CD4-positive, alpha-beta T cell treated with Interleukin-6 at 100 ng/mL for 8 hours (primary cell): ENCODE results near the gene DIP2B.
"Not testable (repeated sequence)": the region's sequence is repeated elsewhere in the genome, so short reads cannot be mapped to it uniquely, and the experiment has no call there.

ENCODE experiments used
- DNase-seq: peaks from one replicate; pipeline ENCODE4 v3.0.0-alpha.2; 2020; ENCODE audit warnings: mixed read lengths, low spot score

The DIP2B gene

DNA sequence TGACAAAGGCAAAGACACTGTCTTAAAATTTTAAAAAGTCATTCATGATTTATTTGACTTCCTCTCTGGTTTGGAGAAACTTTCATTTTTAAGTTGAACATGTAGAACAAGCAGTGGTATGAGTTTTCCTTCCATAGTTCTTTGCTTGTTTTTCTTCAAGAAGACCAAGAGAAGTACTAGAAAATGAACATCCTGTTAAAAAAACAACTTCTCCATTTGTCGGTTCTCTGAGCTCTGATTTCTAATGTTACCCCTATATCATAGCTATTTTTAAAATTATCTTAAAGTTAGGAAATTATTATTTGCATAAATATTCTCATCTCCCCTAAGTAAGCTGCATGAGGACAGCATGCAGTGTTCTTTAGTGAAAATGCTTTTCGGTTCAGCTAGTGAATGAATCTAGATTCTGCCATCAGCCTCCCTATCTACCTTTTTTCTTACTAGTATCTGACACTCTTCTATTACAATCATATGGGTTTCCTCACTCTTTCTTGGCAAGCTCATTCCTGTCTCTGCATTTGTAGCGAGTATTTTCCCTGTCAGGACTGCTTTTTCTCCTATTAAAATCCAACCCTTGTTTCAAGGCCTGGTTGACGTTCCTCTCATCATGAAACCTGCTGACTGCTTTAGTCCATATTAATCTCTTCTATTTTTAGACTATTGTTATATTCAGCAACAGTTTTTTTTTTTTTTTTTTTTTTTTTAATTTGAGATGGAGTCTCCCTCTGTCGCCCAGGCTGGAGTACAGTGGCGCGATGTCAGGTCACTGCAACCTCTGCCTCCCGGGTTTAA, 15.8 kb downstream of the DIP2B start:
- DNase-seq = no peak

DNA sequence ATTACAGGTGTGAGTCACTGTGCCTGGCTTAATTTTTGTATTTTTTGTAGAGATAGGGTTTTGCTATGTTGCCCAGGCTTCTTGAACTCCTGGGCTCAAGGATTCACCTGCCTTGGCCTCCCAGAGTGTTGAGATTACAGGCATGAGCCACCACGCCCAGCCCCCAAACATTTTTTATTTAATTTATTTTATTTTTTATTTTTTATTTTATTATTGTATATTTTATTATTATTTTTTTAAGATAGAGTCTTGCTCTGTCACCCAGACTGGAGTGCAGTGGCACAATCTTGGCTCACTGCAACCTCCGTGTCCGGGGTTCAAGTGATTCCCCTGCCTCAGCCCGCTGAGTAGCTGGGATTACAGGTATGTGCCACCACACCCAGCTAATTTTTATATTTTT, 17.0 kb downstream of the DIP2B start:
- not testable (repeated sequence) for DNase-seq

DNA sequence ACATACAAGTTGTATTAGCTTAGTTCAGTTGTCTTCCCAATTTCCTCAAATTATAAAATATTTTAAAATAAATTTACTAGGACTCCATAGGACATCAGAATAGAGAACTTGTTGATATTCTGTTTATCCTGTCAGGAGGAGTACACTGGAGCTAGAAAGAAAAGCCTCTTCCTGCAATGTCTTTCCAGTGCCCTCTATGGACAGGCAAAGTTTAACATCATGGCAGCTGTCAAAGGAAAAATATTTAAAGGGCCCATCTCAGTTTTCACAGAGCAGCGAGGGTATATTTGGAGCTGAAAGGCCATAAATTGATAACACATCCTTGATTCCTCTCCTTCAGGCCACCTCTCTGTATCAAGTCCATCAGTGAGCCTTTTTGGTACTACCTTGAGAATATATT, 19.0 kb downstream of the DIP2B start:
- DNase-seq = no peak

DNA sequence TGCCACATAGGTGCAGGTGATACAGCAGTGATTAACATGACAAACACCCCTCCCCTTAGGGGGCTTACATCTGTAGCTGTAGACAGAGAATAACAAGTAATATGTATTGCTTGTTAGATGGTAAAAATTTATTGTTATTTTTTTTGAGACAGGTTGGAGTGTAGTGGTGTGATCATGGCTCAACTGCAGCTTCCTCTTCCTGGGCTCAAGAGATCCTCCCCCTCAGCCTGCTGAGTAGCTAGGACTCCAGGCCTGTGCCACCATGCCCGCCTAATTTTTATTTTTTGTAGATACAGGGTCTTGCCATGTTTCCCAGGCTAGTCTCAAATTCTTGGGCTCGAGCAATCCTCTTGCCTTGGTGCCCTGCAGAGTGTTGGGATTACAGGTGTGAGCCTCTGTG, 19.8 kb downstream of the DIP2B start:
- DNase-seq = no peak

DNA sequence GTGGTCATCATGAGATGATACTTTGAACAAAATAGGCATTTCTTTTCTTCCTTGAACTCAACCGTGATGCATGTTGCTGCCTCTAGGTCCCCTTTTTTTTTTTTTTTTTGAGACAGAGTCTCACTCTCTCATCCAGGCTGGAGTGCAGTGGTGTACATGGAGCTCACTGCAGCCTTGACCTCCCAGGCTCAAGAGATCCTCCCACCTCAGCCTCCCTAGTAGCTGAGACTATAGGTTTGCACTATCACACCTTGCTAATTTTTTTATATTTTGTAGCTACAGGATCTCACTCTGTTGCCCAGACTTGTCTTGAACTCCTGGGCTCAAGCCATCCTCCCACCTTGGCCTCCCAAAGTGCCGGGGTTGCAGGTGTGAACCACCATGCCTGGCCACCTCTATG, 20.6 kb downstream of the DIP2B start:
- DNase-seq = no peak

DNA sequence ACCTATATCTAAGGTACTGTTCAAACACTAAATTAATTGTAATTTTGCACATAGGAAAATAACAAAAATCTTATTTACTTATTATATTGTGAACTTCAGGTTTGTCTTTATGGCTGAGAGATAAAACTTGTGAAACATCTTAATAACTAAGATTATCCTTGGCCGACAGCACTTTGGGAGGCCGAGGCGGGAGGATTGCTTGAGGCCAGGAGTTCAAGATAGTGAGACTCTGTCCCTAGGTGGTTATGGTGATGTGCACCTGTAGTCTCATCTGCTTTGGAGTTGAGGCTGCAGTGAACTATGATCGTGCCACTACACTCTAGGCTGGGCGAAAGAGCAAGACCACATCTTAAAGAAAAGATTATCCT, 22.6 kb downstream of the DIP2B start:
- no peak for DNase-seq

DNA sequence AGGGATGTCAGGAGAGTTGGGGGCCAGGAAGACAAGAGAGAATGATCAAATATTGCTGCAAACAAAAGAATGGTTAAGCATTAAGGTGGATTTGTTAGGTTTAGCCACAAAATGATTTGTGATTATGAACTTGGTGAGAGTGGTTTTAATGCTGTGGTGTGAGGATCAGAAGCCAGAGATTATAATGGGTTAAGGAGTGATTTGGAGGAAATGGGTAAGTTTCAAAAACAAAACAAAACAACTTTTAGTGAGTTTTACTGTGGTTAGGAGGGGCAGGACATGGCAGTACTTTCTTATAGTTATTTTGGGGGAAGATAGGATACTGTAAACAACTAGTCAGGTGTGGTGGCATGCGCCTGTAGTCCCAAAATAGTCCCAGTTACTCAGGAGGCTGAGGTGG, 24.0 kb downstream of the DIP2B start:
- DNase-seq = no peak

DNA sequence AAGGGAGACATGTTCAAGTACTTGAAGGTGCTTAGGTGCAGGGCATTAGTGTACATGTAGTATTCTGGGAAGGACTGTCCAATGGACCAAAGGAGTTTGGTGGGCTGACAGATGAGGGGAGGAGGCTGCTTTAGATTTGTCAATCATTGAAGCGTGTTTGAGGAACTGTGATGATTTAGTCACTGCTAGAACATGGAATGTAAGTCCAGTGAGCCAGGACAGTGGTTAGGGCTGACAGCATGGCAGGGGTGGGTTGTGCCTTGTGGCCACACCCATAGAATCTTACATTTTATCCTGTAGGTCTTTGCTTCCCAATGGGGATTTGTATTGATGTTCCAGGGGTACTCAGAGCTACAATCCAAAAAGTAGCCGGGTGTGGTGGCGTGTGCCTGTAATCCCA, 24.6 kb downstream of the DIP2B start:
- DNase-seq = no peak

DNA sequence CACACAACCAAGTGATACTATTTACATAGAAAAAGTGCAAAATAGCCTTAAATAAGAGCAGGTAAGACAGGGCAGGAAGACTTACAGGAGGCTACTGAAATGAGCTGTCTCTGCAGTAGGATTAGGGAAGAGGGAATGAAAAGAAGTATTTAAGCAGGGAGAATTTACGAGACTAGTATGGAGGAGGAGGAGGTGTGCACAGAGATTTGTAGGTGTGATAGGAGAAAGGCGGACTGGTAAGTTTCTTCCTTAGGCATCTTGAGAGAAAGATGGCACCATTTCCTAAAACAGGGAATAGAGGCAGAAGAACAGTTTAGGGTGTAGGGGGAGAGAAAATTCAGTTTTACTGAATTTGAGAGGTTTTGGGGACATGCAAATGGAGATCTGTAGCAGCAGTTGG, 25.7 kb downstream of the DIP2B start:
- no peak for DNase-seq

DNA sequence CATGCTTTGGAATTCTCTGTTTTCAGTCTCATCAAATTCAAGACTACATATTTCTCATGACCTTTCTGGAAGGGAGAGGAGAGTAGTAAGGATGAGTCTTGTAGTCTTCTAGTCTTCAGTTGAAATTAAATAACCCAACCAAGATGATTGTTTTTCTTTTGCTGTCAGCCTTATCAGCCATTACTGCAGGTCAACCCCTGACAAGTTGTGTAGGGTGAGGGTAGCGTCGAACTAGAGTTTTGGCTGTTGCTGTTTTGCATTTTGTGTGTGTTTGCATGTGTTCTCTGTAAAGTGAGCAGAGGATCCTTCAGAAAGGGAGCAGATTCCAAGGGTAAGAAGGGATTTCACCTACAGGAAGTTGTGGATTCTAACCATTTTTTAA, 28.4 kb downstream of the DIP2B start:
- no peak for DNase-seq

DNA sequence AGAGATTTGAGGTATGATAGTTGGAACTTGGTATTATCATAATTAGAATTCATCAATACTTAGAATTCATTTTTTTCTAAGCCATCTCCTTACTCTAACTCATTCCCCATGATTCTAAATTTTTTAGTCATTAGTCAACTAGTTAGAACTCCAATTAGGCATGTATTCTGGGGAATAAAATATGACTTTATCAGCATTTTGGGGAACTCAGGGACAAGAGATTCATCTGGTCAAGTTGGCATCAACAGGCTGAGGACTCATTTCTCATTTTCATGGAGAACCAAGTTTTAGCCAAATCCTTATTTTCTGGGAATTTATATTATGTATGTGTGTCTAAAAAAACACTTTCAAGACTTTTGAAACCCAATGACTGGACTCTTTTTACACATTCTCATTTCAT, 29.2 kb downstream of the DIP2B start:
- DNase-seq = no peak

DNA sequence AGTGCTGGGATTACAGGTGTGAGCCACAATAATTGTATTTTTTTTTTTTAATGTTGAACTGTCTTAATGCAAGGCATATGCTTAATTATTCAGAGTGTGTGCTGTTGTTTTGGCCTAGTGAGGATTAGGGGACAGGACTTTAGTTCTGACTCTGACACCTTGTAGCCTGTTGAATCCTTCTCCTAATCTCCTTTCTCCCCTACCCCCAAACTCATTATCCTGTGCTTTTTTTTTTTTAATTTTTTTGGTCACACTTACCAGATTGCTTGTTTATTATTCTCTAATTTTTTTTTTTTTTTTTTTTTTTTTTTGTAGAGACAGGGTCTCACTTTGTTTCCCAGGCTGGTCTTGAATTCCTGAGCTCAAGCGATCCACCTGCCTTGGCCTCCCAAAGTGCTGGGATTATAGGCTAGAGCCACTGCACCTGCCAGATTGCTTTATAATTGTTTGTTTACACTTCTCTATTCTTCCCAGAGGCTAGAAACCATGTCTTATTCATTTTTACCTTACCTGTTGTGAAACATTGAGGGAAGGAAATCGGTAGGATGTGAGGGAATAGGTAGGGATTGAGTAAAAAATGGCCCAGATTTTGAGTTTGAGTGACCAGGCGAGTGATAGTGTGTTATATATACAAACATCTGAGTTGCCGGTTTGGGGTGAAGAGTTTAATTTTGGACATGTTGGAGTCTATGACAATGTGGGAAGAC, 32.2 kb downstream of the DIP2B start:
- no peak for DNase-seq

DNA sequence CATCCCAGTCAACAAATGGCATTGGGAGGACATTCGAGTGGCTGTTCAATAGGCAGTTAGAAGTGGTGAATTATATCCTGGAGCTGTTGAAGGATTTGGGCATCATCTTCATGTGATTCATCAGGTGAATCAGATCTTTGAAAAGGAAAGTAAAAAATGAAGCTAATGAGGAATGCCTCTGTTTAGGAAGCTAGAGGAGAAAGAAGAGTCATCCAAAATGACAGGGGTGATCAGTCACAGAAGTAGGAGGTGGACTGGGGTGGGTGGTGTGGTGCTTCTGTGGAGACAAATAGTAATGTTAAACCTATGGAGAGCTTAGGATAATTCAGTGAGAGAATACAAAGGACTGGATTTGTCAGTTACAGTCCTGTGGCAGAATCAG, 32.7 kb downstream of the DIP2B start:
- DNase-seq = no peak

DNA sequence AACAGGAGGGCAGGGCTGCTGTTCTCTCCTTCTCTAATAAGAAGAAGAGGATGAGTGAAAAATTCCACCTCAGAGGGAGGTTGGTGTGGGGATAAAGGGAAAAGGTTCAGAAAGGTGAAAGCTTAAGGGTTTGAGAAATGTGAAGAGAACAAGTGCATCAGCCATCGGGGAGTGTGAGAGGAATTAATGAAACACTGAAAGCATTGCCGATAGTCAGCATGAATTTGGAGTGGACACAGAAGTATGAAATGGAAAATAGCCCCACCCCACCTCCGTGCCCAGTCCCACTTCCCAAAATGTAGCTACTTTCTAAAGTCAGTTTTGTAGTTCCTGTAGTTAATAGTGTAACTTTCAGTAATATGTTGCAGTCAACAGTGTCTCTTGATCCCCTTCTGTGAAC, 33.4 kb downstream of the DIP2B start:
- DNase-seq = no peak

DNA sequence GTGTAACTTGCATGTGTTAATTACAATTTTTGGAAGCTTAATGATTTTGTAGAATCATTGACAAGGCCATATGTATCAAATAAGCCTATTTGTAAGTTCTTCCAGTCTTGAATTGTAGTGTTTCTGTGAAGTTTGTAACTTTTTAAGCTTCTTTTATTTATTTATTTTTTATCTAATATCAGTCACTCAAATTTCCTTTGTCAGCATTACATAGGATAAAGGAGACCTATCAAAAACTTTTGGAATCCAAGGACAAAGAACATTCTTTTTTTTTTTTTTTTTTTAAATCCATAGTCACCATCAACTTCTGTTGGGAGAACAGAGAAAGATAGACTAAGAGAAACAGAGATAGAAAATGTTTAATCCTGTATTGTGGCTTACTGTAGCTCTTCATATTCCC, 36.4 kb downstream of the DIP2B start:
- DNase-seq = no peak

DNA sequence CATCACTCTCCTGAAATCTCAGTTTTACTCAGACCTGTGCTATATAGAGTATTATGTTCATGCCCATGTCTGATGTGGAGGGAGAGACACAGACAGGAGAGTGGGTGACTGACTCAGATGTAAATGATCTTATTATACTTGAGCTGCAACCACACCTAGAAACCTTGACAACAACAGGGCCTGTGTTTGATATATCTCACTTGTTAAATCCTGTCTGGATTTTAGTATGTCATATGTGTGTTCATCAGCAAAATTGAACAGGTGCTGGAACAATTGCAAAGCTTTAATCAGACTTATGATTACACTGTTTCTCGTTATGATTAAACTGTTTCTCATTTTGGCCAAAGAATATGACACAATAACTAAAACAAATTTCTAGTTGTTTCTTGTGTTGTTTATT, 37.7 kb downstream of the DIP2B start:
- peak; percentile 8 for DNase-seq

DNA sequence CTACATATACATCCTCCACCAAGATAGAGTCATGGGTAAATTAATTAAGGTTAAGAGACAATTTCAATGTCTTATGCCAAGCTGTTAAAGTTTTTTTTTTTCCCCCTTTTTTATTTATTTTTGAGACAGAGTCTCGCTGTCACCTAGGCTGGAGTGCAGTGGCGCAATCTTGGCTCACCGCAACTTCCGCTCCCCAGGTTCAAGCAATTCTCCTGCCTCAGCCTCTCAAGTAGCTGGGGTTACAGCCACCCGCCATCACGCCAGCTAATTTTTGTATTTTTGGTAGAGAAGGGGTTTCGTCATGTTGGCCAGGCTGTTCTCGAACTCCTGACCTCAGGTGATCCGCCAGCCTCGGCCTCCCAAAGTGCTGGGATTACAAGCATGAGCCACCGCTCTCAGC, 38.4 kb downstream of the DIP2B start:
- not testable (repeated sequence) for DNase-seq

DNA sequence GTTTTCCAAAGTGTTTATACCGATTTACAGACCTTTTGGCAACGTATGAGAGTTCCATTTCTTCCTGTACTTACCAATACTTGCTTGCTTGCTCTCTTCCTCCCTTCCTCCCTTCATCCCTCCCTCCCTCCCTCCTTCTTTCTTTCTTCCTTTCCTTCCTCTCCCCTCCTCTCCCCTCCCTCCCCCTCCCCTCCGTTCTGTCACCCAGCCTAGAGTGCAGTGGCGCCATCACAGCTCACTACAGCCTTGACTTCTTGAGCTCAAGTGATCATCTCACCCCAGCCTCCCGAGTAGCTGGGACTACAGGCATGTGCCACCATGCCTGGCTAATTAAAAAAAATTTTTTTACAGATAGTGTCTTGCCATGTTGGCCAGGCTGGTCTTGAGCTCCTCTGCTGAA, 40.4 kb downstream of the DIP2B start:
- no peak for DNase-seq

DNA sequence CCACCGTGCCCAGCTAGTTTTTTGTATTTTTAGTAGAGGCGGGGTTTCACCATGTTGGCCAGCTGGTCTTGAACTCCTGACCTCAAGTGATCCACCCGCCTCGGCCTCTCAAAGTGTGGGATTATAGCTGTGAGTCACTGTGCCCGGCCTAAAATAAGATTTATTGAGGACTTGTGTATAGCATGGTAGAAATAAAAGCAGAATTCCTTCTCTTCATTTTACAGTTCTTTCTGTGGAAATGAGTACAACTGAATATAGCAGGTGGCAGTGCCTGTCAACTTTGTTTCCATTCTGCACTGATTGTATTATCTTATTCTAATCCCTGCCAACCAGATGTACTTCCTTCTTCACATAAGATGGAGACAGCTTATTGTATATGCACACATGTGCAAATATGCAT, 41.0 kb downstream of the DIP2B start:
- DNase-seq = no peak

DNA sequence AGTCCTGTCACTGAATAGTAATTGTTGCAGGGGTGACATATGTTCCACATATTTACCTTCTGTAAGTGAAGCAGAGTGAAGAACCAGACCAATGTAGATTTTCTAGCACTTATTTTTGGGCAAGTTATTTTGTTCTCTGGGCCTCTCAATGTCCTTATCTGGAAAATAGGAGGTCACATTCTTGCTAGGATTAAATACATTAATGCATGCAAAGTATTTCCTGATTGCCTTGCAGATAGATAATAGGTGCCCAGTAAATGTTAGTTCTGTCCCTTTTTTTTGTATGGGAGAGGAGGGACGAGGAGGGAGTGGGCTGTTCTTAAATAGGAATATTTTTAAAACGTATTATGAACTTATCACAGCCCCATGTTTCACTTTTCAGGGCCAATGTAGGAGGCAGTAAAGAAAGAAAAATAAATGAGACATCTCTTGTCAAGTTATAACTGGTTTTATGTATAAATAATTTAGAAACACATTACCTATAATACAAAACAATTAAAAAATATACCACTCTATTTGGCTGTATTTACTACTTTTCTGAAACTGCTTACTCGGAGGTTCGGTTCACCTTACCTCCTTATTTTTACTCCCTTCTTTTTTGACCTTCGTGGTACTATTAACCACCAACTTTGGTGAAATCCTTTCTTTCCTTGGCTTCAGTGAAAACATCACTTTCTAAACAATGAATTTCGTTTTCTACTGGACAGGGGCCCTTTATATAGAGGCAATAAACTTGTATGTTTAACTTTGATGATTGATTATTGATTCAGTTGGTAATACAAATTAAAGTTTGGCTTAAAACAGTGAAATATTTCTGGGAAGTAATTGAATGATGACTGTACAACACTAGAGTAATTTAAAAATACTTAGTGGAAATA, 41.9 kb downstream of the DIP2B start:
- no peak for DNase-seq

DNA sequence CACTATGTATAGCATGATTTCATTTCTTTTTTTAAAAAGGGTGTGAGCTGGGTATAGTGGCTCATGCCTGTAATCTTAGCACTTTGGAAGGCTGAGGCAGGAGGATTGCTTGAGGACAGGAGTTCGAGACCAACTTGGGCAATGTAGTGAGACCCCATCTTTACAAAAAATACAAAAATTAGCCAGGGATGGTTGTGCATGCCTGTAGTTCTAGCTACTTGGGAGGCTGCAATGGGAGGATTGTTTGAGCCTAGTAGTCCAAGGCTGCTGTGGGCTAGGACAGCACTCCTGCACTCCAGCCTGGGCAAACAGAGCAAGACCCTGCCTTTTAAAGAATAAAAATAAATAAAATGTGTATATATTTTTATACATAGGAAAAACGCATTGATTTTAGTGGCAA, 43.0 kb downstream of the DIP2B start:
- no peak for DNase-seq

DNA sequence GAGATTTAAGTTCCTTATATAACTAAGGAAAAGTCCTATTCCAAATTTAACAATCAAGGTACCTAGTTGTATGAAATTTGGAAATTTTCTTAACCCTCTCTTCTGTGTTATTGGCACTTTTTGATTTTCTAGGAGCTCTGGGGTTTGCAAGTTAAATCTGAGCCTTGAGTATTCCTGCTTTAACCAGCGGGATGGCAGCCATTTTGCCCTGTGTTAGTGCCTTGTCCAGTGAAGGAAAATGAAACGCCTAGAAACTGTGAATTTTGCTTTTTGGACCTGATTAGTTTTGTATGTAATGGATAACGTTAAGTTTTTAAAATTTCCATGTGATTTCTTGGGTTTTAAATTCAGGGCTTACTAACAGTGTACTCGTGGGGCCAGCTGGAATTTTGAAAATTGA, 45.1 kb downstream of the DIP2B start:
- DNase-seq = no peak
